IPS-15b (cell line): ENCODE data around the gene TMEM161A.
"Not testable (repeated sequence)": the region's sequence is repeated elsewhere in the genome, so short reads cannot be mapped to it uniquely, and the experiment has no call there.

Experiments
- H3K27me3 ChIP-seq: one replicate; pipeline ENCODE4 v1.6.1; 2013; ENCODE audit warnings: low read length; ENCODE audit not compliant: control insufficient read depth, insufficient read depth
- H3K36me3 ChIP-seq: one replicate; pipeline ENCODE4 v1.6.1; 2013; ENCODE audit warnings: low read length; ENCODE audit not compliant: control insufficient read depth, insufficient read depth
- H3K4me1 ChIP-seq: one replicate; pipeline ENCODE4 v1.6.1; 2013; ENCODE audit warnings: mild to moderate bottlenecking, low read length; ENCODE audit not compliant: control insufficient read depth, insufficient read depth
- H3K4me3 ChIP-seq: one replicate; pipeline ENCODE4 v1.5.1; 2013; ENCODE audit warnings: low read depth, low read length
- H3K9ac ChIP-seq: one replicate; pipeline ENCODE4 v1.6.1; 2013; ENCODE audit warnings: low read depth, mild to moderate bottlenecking, low read length
- H3K9me3 ChIP-seq: one replicate; pipeline ENCODE4 v1.6.1; 2013; ENCODE audit warnings: mild to moderate bottlenecking, low read length; ENCODE audit not compliant: control insufficient read depth, insufficient read depth

Gene TMEM161A

DNA sequence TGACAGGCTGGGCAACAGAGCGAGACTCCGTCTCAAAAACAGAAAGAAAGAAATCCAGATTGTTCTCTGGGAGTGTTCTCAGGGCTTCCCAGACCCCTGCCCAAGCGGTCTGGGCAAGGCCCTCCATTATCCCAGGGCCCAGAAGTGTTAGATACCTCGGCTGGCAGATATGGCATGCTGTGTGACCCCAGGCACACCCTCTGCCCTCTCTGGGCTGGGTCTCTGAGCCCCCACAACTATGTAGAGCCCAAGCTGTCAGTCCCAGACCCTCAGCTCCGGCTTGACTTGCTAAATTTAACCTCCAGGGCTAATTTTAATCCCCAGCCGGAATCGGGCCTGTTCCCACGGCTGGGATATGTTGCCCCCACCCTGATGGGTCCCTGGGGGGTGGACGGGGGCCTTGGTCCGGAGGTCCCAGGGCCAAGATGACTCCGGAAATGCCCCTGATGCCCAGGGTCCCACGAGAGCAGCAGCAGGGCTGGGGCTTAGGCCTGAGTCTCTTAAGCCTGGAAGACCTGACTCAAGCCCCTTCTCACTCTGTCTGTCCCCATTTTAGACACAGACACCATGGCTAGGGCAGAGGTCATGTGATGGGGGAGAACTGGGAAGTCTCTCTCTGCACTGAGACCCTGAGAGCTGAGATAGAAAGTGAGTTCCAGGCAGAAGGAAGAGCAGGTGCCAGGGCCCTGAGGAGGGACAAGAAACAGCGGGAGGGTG is 14.5 kb upstream of the TMEM161A start:
- H3K4me3 ChIP-seq: no peak overlapping the region
- H3K4me1 ChIP-seq: no peaks in the 10 kb centered on the region
- H3K27me3 ChIP-seq: no peaks in the 10 kb centered on the region
- H3K9me3 ChIP-seq: no peaks in the 10 kb centered on the region
- peaks cover 5% of the 10 kb centered on the region for H3K36me3 ChIP-seq
- H3K9ac ChIP-seq: no peak overlapping the region

DNA sequence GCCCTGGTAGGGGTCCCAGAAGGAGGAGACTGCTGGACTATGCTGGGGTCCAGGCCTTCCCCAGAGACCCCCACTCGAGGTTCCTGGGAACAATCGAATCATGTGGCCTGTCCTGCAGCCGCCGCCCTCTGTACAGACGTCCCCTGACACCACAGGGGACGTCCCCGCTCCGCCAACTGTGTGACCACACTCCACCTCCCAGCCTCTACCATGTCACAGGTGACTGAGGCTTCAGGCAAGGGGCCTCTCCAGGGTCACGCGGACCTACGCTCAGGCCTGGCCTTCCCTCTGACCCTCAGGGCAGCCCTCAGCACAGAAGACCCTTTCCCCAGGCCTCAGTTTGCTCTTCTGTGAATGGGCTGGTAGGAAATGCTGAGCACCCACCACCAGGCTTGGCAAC is 13.1 kb upstream of the TMEM161A start:
- Histone ChIP-seq H3K27me3 (no peaks in the 10 kb centered on the region), H3K9ac (no peak overlapping the region), H3K9me3 (no peaks in the 10 kb centered on the region), H3K36me3 (peaks cover 5% of the 10 kb centered on the region), H3K4me3 (no peak overlapping the region), H3K4me1 (no peaks in the 10 kb centered on the region)

DNA sequence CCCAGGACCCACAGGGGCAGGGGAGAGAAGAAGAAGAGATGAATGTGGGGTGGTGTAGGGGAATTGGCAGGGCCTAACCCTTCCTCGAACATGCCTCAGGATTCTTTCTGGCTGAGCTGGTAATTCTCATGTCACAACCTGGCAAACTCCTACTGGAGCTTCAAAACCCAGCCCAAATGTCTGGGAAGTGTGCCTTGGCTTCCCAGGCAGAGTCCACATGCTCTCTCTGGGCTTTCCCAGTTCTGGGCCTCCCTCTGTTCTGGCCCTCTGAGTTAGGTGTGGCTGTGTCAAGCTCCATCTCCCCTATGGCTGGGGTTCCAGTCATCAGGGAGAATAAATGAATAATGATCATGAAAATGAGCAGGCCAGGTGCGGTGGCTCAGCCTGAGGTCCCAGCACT is 11.2 kb upstream of the TMEM161A start:
- H3K9ac ChIP-seq: no peak overlapping the region
- no peak overlapping the region for H3K4me3 ChIP-seq
- no peaks in the 10 kb centered on the region for H3K9me3 ChIP-seq
- H3K27me3 ChIP-seq: no peaks in the 10 kb centered on the region
- H3K36me3 ChIP-seq: peaks cover 5% of the 10 kb centered on the region
- H3K4me1 ChIP-seq: no peaks in the 10 kb centered on the region

GRCh38 chr19:19148504-19148903 is 10.2 kb upstream of the TMEM161A start:
- H3K27me3 ChIP-seq, H3K9me3 ChIP-seq, H3K4me3 ChIP-seq, H3K36me3 ChIP-seq, H3K4me1 ChIP-seq, H3K9ac ChIP-seq: not testable (repeated sequence)

DNA sequence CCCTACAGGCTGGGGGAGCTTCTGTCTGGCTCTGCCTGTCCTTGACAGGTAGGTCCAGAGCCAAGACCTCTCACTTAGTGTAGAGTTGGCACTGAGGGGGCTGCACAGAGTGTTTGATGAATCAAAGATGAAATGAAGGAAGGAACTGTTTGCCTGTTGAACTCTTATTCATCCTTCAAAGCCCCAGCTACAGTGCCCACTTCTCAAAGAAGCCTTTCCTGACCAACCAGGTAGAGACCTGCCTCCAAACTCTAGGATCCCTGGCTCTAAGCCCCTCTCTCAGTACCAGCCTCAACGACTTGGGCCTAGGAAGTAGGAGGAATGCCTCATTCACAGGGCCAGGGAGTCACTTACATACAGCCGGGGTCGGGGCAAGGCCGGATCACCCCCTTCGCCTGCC is 9.1 kb upstream of the TMEM161A start:
- no peaks in the 10 kb centered on the region for H3K27me3 ChIP-seq
- H3K9ac ChIP-seq: no peak overlapping the region
- H3K36me3 ChIP-seq: peaks cover 5% of the 10 kb centered on the region
- no peaks in the 10 kb centered on the region for H3K4me1 ChIP-seq
- no peaks in the 10 kb centered on the region for H3K9me3 ChIP-seq
- no peak overlapping the region for H3K4me3 ChIP-seq

- Histone ChIP-seq H3K9ac (no peak overlapping the region), H3K36me3 (peaks cover 5% of the 10 kb centered on the region), H3K4me1 (no peaks in the 10 kb centered on the region)
Observed at GRCh38 chr19:19146865-19147264, 8.6 kb upstream of the TMEM161A start.

GRCh38 chr19:19145684-19146608 is 7.7 kb upstream of the TMEM161A start:
- Histone ChIP-seq H3K9me3 (no peaks in the 10 kb centered on the region), H3K27me3 (no peaks in the 10 kb centered on the region), H3K36me3 (peaks cover 5% of the 10 kb centered on the region), H3K9ac (no peak overlapping the region), H3K4me3 (no peak overlapping the region), H3K4me1 (no peaks in the 10 kb centered on the region)

More at GRCh38 chr19:19146865-19147264, 8.6 kb upstream of the TMEM161A start:
- Histone ChIP-seq H3K9me3 (no peaks in the 10 kb centered on the region), H3K27me3 (no peaks in the 10 kb centered on the region), H3K4me3 (no peak overlapping the region)

- Histone ChIP-seq H3K36me3 (peaks cover 5% of the 10 kb centered on the region), H3K4me1 (no peaks in the 10 kb centered on the region), H3K9me3 (no peaks in the 10 kb centered on the region), H3K4me3 (no peak overlapping the region), H3K9ac (no peak overlapping the region), H3K27me3 (no peaks in the 10 kb centered on the region)
Observed at GRCh38 chr19:19145281-19145680, 7.0 kb upstream of the TMEM161A start.

- no peak overlapping the region for H3K4me3 ChIP-seq
Observed at GRCh38 chr19:19142347-19142746, 4.1 kb upstream of the TMEM161A start.

DNA sequence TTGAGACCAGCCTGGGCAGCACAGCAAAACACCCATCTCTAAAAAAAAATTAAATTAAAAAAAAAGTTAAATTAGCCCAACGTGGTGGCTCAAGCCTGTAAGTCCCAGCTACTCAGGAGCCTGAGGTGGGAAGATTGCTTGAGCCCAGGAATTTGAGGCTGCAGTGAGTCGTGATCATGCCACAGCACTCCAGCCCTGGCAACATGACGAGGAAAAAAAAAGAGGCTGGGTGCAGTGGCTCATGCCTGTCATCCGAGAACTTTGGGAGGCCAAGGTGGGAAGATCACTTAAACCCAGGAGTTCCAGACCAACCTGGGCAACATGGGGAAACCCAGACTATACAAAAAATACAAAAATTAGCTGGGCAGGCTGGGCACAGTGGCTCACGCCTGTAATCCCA is 2.2 kb upstream of the TMEM161A start:
- Histone ChIP-seq H3K9ac (no peak overlapping the region), H3K4me1 (no peaks in the 10 kb centered on the region), H3K36me3 (no peaks in the 10 kb centered on the region), H3K9me3 (no peaks in the 10 kb centered on the region), H3K4me3 (no peak overlapping the region), H3K27me3 (peaks cover 11% of the 10 kb centered on the region)

More at GRCh38 chr19:19142347-19142746, 4.1 kb upstream of the TMEM161A start:
- Histone ChIP-seq H3K27me3 (peaks cover 6% of the 10 kb centered on the region), H3K9me3 (no peaks in the 10 kb centered on the region), H3K4me1 (no peaks in the 10 kb centered on the region), H3K9ac (no peak overlapping the region), H3K36me3 (no peaks in the 10 kb centered on the region)

DNA sequence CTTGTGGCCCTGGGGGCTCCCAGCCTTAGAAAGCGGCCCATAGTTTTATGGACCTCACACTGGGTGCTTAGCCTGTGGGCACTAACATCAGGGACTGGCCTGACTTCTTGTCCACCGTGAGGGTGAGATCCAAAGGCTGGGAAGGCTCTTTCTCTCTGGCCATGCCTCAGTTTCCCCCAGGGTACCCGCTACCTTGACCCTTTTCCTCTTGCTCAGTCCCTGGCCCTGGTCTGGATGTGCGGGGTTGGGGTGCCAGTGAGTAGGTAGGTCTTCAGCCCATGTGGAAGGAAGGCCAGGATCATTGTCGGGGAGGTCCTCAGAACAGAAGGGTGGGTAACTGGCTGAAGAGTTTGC is 1.6 kb upstream of the TMEM161A start:
- Histone ChIP-seq H3K4me1 (no peaks in the 10 kb centered on the region), H3K4me3 (no peak overlapping the region), H3K9me3 (no peaks in the 10 kb centered on the region), H3K9ac (no peak overlapping the region), H3K36me3 (no peaks in the 10 kb centered on the region), H3K27me3 (peaks cover 11% of the 10 kb centered on the region)
